Stimulated activated CD8-positive, alpha-beta memory T cell treated with anti-CD3 and anti-CD28 coated beads, Interleukin-2, amount 100 ng/mL, for 1 hour (primary cell): Measurements from ENCODE around the gene VIL1.
A peak's percentile ranks its signal among the peaks of the same experiment; 100 is the strongest.

Experiments used
- DNase-seq, 2 donors: peaks; one replicate each; pipeline ENCODE4 v3.0.0-alpha.2; 2020; ENCODE audit warnings: low read depth in 2 of 2

VIL1 gene

GRCh38 chr2:218406209-218406948, 12.5 kb upstream of the VIL1 start:
- peak; percentile 88 to 90 for DNase-seq

GRCh38 chr2:218406949-218407618, 11.8 kb upstream of the VIL1 start:
- peak in 1 of 2 donors; percentile 43 for DNase-seq

GRCh38 chr2:218407717-218408116, 11.2 kb upstream of the VIL1 start:
- no peak for DNase-seq

- DNase-seq, result no peak
Observed at GRCh38 chr2:218418321-218418716, 604 bp upstream of the VIL1 start.

GRCh38 chr2:218419630-218420216, 800 bp downstream of the VIL1 start:
- DNase-seq, result no peak

- DNase-seq, result no peak
Observed at GRCh38 chr2:218421027-218421426, 2.1 kb downstream of the VIL1 start.

- no peak for DNase-seq
Observed at GRCh38 chr2:218422403-218423086, 3.6 kb downstream of the VIL1 start.

GRCh38 chr2:218423584-218423983, 4.7 kb downstream of the VIL1 start:
- DNase-seq, result no peak

GRCh38 chr2:218425531-218425930, 6.6 kb downstream of the VIL1 start:
- no peak for DNase-seq

GRCh38 chr2:218427741-218428140, 8.8 kb downstream of the VIL1 start:
- no peak for DNase-seq

- no peak for DNase-seq
Observed at GRCh38 chr2:218428846-218429558, 10.1 kb downstream of the VIL1 start.

GRCh38 chr2:218429911-218430692, 11.2 kb downstream of the VIL1 start:
- DNase-seq, result no peak

- no peak for DNase-seq
Observed at GRCh38 chr2:218430721-218431120, 11.8 kb downstream of the VIL1 start.

GRCh38 chr2:218431878-218432277, 13.0 kb downstream of the VIL1 start:
- no peak for DNase-seq

GRCh38 chr2:218432676-218433365, 13.9 kb downstream of the VIL1 start:
- DNase-seq, result no peak

- DNase-seq, result no peak
Observed at GRCh38 chr2:218434456-218434855, 15.5 kb downstream of the VIL1 start.

GRCh38 chr2:218435003-218435982, 16.4 kb downstream of the VIL1 start:
- no peak for DNase-seq

- DNase-seq, result no peak
Observed at GRCh38 chr2:218436992-218437391, 18.1 kb downstream of the VIL1 start.

- DNase-seq, result no peak
Observed at GRCh38 chr2:218437969-218438368, 19.0 kb downstream of the VIL1 start.
